NCI-H524 (cell line): ENCODE measurements around the gene TEAD2.

Experiments
- DNase-seq, 2 experiments: peaks; one replicate each; lab custom pipeline; 2025; lab: John Stamatoyannopoulos, UW

Gene TEAD2

DNA sequence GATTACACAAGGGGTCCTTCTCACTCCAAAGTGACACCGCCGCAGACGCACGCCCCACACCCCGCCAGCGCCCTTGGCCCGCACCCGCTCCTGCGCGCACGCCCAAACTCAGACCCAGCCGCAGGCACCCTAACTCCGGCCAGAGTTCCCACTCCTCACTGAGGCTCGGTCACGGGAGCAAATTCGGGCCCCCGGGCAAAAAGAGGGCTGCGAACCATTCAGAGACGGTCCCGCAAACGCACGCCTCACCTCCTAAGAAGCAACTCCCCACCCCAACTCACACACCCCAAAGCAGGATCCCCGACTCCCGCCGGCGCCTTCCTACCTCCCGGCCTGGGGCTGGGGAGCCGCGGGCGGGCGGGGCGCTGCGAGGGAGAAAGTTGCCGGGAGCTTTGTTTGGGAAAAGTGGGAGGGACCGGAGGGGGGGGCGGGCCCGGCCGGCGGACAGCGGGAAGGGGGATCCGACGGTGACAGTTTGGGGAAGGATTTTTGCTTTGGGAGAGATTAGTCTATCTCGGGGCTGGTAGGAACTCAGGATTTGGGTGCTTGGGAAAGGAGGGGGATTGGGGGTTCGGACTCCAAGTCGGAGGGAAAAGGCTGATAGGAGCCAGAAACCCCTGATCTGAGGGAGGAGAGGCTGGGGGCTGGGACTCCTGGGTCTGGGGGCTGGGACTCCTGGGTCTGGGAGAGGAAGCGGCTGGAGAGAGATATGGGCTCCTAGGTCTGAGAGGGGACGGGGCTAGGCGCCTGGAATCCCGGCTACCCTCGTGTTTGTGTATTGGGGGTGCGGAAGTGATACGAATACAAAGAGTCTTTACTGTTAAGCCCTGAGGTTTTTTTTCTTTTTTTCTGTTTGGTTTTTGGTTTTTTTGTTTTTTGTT lies at the start of gene TEAD2:
Gene TEAD2 (minus strand): TSS at position 369 of the 881 bp plus-strand sequence. CDS start 2,341 bp downstream, outside the sequence.
- DNase-seq: peak in 1 of 2 experiments; percentile 18

DNA sequence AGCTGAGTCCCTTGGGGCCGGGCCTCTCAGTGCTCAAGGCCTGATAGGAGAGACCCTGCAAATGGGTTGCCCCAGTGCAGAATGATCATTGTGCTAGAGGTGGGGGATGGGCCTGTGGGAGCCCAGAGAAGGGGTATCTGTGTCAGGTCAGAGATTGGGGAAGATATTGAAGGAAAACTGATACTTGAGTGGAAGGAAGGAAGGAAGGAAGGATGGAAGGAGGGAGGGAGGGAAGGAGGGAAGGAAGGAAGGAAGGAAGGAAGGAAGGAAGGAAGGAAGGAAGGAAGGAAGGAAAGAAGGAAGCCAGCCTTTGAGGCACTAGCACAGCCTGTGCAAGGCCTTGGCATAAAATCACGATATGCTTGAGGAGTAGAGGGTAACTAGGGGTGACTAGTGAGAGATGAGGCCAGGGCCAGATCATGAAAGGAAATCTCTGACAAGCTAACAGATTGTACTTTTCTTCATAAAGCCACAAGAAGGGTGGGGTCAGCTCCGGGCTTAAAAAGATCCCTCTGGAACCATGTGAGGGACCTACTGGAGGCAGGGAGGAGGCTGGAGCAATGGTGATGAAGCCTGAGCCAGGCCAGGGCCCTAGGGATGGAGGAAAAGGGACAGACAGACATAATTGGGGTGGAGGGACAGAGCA lies 49.6 kb upstream of the TEAD2 start:
- no peak for DNase-seq

- DNase-seq: no peak
Measured at GRCh38 chr19:49409441-49410029, 47.3 kb upstream of the TEAD2 start.

GRCh38 chr19:49408816-49409440 lies 46.7 kb upstream of the TEAD2 start:
- no peak for DNase-seq

GRCh38 chr19:49407482-49408015 lies 45.3 kb upstream of the TEAD2 start:
- DNase-seq: no peak

GRCh38 chr19:49407079-49407478 lies 44.9 kb upstream of the TEAD2 start:
- DNase-seq: no peak

GRCh38 chr19:49403404-49404187 lies 41.4 kb upstream of the TEAD2 start:
- peak; percentile 98 to 100 for DNase-seq

GRCh38 chr19:49400029-49400428 lies 37.8 kb upstream of the TEAD2 start:
- no peak for DNase-seq

DNA sequence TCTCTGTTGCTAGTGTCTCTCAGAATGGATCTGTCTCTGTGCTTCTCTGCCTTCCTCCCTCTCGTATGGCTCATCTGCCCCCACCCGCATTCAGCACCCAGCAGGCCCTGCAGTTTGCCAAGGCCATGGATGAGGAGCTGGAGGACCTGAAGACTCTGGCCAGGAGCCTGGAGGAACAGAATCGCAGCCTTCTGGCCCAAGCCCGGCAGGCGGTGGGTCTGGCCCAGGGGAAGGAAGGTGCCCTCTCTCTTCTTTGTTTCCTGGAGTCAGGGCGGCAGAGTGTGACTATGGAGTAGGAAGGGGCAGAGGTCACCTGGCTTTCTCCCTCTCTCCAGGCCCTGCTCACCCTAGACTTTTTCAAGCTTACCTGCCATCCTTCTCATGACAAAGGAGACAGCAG lies 36.7 kb upstream of the TEAD2 start:
- DNase-seq: no peak

- DNase-seq: no peak
Measured at GRCh38 chr19:49398001-49398615, 35.9 kb upstream of the TEAD2 start.

GRCh38 chr19:49396738-49397505 lies 34.7 kb upstream of the TEAD2 start:
- no peak for DNase-seq

DNA sequence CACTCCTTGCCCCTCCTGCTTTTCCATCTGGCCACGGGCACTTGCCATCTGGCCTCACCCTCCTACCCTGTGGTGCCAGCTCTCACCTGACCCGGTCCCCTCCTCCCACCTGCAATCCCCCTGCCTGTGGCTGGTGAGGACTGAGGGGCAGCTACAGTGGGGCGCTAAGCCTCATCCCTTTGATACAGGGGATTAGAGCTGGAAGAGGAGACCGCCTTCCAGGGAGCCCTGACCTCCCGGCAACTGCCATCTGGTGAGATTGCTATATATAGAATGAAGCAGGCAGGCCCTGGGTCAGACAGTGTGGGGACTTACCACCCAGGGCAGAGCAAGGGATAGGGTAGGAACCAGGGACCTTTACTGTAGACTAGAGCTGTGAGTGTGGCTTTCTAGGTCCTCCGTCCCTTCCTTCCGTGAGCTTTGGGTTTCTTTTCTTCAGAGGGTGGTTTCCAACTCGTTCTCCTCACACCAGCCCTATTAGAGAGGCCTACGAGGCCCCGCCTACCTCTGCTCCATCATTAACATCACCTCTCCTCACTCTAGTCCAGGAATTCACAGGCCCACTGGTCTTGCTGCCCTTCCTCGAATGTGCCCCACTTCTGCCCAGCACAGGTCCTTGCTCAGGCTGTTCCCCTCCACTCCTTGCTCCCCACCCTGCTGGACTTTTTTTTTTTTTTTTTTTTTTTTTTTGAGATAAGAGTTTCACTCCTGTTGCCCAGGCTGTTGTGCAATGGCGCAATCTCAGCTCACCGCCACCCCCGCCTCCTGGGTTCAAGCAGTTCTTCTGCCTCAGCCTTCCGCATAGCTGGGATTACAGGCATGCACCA lies 33.6 kb upstream of the TEAD2 start:
- DNase-seq: peak; percentile 96 to 98

GRCh38 chr19:49393881-49394280 lies 31.7 kb upstream of the TEAD2 start:
- DNase-seq: no peak

DNA sequence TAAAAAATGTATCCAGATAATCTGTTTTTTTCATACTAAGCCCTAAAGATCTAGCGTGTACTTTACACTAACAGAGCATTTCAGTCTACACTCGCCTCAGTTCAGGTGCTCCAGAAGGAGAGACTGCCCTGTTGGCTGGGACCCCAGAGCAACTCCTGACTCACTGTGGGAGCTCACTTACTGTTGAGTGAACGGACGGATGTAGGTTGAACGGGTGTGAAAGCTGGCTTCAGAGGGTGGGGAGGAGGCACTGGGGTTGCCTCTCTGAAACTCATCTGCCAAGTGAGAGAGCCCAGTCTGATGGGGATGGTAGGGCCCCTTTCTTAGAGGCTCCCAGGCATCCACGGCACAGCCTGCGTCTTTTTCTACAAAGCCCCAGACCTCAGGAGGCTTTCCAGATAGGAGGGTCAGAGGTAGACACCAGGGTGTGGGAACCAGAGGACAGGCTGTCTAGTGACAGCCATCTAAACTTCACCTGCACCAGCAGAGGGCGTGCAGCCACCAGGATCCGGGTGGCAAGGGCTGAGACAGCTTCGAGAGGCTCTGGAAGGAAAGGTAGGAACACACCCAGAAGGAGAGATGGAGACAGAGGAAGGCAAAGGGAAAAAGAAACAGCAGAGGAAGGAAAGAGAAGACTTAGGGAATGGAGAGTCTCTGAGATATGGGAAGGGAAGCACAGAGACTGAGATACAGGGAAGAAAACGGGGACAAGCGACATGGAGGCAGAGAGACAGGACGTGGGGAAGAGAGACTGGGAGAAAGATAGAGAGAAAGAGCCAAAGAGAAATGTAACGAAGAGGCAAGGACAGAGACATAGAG lies 29.6 kb upstream of the TEAD2 start:
- DNase-seq: peak; percentile 87 to 93

DNA sequence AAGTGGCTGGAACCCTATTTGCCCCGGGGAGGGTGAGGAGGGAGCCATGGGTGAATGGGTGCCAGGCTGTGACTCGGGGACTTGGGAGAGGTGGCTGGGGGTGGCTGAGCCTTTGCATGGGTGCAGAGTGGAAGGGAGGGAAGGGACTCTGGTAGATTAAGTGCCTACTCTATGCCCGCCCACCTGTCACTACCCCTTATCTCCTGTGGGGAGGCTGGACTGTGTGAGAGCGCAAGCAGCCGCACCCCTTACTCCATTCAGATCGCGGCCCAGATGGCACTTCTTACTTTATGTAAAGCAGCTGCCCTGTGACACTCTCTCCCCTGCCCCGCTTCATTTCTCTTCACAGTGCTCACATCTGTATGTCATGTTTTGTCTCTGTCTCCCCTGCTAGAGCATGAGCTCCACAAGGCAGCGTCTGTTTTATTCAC lies 28.7 kb upstream of the TEAD2 start:
- DNase-seq: peak; percentile 97 to 99

- DNase-seq: peak in 1 of 2 experiments; percentile 94
Measured at GRCh38 chr19:49390131-49390928, 28.1 kb upstream of the TEAD2 start.

DNA sequence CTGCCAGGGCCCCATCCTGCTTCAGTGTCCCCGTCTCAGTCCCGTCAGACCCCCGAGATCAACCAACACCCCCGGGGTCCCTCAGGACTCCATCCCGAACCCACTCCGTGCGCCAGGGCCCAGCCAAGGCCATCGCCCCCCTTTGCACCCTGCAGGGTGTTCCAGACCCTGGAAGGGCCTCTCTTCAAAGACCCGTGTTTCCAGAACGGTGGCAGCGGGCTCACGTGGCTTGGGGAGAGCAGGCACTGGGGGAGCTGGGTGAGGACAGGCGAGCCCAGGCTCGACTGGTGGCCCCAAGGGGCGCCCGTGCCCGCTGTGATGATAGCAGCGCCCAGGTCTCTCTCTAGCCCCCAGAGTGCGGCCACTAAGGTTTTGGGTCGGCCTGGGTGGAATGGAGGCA lies 27.2 kb upstream of the TEAD2 start:
- no peak for DNase-seq
